HG03159 (cell line): ENCODE results near the gene BARHL2.

Experiments
- ATAC-seq: cut with Tn5 transposase; IDR thresholded peaks from one replicate; pipeline ENCODE4 v1.9.1; 2021; ENCODE audit warnings: mild to moderate bottlenecking, moderate library complexity; ENCODE audit not compliant: unreplicated experiment

Gene BARHL2

DNA sequence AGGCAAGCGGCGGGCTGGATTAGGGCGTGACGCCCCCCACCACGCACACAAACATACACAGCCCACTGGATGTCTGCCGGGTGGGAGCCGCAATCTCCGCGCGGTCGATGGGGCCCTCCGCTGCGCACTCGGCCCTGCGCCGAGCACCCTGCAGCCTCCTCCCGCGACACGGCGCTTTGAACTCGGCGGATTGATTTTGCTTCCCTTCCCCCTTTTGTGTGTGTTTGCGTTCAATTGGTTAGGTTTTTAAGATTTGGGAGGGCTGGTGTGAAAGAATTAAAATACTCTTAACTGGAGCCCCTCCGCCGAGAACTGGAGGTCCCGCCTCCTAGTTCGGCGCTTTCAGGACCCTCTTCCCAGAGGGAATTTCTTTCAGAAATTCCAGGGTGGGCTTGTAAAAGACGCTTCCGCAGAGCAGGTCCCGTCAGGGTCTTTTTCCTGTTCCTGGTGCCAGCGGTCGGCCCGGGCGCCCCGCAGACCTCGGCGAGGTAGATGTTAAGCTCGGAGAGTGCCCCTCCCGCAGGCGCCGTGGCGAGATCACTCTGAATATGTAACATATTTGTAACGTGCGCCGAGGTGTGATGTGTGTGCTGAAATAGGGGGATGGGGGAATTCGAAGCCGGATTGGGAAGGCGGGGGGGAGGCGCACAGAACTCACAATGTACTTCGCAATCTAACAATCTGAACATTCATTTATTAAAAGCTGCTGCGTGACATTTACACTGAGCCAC, 8.0 kb upstream of the BARHL2 start:
- no peak for ATAC-seq

DNA sequence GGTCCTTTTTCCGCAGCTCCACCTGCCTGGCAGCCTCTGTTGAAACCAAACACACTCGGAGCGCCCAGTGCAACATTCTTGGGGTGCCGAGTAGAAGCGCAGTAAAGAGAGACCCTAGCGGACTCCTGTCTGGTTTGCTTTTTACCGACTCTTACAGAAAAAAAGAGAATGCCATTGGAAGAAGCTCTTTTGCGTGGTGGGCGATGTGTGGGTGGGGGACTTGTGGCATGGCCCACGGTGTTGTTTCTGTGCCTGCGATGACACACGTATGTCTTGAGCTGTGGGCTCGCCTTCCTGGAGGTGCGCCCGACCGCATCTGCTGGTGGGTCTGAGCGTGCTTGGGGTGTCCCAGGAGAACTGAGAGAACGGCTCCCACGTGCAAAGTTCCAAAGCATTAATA, 7.3 kb upstream of the BARHL2 start:
- ATAC-seq, result no peak

DNA sequence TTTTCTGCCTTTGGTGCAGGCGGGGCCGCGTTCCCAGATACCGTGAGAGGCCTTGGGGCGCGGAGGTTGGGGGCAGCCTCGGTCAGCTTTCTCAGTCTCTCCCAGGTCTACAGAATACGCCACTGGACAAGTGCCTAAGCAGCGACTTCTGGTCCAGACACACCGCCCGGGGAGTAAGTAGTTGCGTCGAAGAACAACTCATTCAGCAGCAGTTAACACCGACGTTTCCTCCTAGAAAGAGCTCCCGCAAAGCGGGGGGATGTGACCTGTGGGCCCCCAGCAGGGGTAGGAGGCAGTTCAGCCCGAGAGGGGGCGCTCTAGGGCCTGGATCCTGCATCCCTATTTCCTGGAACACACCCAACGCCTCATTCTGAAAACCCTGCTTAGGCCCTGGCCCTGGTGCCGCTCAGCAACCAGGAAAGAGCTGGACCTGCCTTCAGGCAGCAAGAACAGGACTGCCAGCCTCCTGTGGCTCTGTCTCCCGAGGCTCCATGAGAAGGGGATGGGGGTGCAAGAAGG, 6.5 kb upstream of the BARHL2 start:
- ATAC-seq, result no peak

DNA sequence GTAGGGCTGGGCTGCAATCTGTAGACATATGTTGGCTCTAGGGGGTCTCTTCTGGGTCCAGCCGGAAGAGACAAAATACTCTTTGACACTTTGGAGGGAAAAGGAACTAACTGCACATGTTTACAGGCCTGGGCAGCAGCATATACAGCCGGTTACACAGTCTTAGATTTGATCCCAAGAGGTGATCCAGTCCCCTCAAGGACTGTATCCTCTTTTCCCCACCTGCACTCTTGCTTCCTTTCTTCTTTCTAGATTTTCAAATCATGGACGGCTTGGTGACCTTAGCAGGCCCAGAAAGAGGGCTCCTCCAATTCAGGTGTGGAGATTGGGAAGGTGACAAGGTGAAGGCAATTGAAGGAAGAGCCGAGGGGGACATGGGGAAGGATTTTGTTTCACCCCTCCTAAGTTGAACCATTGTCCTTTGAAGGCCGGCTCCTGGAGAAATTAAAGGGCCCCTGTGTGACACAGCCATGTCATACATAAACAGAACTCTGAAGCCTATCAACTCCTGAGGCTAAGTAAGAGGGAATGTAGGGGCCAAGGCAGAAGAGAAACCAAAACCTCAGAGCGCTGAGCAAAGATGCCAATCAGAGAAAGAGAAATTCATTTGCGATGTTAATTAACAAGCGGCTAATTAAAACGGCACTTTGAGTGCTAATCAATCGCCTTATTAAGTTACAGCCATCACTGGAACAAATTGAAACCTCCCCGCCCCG, 5.9 kb upstream of the BARHL2 start:
- ATAC-seq, result no peak

DNA sequence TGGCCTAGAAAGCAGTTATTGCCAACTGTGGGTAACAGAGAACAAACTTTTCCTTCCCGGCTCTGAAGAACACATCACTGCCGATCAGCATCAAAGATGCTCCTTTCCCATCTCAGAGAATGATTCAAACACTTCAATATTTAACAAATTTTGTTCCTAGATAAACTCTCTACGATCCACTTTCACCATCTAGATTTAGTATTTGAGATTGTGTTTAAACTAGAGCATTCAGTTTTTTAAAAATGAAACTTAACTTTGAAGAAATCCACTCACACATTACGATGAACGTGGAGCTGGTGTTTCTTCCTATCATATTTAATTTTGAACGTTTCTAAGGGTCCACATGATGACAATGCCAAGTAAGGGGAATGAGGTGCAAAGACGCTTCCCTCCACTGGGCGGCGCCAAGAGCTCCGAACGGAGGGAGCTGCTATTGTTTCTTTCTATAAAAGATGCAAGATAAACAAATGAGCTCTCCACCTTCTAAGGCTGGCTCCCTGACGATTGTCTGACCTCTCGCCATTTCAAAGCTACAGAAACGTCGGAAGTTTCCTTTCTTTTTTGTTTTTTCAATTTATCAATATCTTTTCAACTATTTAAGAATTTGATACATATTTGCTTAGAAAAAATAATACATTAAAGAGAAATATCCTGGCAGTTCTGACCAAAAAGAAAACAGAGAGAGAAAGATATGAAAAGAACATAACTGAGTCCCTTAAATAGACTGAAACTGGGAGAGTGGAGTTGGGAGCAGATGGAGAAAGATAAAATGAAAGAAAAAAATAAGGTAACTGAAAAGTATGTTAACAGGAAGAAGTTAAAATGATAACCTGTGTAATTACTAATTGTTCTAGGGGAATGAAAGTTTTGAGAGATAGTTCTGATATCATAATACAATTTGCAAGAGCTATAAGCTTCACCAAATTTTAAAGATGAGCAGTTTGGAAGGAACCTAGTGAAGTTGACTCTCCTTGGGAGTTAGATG, 4.4 kb upstream of the BARHL2 start:
- ATAC-seq, result no peak

DNA sequence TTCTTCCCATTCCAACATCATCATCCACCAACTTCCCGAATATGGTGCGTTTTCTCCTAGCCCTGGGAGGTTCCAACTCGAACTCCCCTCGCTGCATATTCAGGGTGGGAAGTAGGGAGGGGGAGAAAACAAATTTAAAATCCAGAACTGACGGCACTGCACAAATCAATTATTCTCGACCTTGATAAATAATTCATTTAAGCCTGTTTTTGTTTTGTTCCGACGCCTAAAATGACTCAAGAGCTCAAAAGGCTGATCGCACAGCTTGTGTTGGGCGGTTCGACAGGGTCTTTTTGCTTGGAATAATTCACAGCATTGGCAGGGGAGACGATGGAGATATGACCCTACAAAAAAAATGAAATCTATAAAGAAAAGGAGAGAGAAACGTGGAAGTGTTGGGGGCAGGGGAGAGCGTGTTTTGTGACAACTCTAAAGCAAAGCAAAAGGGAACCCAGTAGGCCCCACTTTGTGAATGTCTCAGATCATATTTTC, 3.1 kb upstream of the BARHL2 start:
- ATAC-seq, result no peak

DNA sequence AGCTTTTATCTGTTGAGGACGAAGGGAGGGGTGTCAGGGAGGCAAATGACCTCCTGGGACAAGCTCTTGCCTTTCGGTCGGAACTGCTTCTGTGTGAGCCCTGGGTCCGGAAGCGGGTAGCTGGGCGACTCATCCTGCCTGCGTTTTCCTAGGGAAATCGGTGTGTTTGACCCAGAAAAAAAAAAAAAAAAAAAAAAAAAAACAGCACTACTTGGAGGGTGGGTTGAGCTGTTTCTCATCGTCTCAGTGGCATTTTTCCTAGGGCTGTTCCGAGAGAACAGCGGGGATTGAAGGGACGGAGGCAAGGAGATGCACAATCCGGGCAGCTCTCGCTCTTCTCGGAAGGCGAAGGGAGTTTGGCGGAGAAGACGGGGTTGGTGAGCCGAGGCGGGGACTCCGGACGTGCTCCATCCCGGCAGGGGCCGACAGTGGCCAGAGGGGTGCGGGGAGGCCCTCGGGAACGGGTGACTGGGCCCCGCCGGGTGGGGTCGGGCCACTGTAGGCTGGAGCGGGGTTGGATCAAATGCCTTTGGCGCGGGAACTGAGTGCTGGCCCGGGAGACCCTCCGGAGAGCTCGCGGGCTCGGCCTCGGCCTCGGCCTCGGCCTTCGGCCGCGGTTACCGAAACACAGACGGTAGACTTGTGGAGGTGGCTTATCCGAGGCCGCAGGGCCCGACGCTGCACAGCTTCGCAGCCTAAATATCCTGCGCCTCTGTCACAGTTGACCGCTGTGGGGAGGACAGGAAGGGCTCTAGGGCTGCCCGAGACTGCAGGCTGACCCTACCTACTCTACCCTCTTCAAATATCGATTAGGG, 2.4 kb upstream of the BARHL2 start:
- ATAC-seq, result no peak

DNA sequence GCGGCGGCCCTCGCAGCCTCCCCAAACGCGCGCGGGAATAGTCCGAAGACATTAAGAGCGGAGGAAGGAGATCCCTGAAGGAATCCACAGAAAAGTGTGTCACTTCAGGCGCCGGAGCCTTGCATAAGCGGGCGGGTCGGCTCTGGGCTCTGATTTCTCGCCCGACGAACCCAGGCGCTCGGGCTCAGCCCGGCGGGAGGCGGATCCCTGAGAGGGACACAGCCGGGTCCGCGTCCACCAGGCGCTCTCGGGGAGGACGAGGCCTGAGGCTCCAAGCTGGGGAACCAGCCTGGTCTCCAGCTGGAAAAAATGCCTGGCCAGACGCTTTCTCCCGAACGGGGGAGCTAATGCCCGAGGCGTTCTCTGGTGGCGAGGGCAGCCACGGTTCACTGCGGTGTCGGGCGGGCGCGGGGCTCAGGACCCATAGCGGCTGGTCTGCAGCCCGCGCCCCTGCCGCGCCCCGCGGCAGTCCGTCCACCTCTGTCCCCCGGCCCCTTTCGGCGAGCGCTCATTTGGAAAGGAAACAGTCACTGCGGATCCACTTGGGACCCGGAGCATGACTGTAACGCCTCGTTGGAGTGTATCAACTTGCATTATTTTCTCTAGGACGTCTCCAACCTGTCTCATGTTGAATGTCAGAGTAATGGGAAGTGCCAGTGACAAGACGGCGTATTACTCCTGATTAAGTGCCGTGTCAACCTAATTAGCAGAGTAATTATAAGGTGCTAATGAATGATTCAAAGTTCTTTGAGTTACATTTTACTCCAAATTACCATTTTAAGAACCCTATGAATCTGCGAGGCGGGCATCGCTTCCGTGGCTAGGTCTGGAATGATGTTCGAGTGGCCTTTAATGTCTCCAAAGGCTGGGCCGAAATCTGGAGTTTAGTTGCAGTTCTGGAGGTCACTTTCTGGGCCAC, 1.6 kb upstream of the BARHL2 start:
- ATAC-seq, result no peak

DNA sequence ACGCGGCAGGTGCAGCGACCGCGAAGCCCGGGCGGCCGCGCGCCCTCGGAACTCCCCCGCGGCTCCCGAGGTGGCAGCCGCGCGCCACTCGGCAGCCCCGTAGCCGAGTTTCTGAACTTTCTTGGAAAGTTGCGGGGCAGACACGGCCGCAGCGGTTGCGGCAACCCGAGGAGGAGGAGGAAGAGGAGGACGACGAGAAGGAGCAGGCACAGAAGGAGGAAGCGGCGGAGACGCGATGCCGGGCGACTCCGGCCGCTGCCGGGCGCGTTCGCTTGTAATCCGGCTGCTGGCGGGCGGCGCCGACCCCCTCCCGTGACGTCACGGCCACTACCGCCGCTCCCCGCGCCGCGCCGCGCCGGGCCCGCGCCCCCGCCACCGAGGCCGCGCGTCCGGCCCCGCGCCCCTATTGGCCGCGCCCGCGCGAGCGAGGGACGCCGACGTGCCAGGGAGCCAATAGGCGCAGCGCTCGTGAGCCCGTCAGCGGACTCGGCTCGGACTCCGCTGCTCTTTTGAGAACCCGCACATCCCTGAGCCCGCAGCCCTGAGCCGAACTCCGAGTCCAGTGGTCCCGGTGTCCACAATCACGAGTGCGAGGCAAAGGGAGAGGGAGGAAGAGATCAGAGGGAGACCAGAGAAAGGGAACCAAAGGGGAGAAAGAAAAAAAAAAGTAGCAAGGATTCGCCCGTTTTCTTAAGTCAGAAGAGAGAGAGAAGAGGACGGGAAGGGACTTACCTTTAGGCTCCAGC, 736 bp upstream of the BARHL2 start:
- ATAC-seq, result no peak

DNA sequence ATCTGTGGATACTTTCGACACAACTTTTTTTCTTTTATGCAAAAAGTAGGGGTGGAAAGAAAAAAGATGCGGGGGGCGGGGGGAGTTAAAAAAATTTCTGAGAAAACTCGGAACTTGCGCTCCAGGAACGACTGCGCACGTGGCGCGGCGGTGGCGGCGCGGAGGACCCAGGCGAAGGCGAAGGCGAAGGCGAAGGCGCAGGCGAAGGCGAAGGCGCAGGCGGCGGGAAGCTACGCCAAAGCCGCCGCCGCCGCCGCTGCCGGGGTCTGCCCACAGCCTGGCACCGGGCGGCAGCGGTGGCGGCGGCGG, 208 bp upstream of the BARHL2 start:
- no peak for ATAC-seq

DNA sequence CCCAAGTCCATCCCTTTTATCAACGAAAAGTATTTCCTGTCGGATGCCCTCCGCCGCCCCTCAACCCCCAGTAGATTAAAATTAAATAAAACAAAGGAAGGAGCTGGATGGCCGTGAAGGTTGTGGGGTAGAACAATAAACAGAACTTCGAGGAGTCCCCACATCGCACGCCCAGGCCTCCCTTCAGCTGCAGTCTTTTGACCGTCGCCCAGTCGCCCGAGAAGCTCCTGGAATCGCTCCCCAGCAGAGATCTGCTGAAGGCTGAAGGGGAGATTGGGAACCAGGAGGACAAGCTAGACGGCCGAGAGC, 905 bp downstream of the BARHL2 start:
- no peak for ATAC-seq

DNA sequence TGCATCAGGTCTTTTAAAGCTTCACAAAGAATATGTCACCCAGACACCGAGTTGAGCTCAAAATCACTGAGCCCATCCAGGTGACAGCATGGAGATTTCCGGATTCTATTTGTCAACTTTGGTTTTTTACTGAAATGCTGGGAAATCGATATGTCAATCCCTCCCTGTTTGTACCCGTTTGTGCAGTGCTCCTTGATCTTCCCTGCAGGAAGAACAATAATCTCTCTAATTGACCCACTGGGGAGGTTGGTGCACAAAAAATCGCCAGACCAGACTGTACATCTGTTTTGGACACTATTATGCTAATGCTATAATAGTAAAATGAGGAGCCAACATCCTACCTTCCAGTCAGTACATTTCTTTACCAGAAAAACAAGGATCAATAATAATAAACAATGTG, 1.8 kb downstream of the BARHL2 start:
- ATAC-seq, result no peak

DNA sequence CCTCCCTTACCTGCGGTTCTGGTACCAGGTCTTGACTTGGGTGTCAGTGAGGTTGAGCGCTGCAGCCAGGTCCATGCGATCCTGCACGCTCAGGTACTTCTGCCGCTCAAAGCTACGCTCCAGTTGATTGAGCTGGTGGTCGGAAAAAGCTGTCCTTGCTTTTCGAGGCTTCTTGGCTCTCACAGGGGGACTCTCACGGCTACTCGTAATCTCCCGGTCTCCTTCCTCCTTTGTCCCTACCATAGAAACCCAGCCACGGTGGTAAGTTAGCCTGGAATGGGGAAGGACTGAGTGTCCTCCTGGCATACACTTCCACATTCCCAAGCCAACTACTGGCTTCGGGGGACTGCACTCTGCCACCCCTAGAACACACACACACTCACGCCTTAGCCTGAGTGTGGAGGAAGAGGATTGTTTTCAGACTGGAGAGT, 2.6 kb downstream of the BARHL2 start:
- no peak for ATAC-seq

DNA sequence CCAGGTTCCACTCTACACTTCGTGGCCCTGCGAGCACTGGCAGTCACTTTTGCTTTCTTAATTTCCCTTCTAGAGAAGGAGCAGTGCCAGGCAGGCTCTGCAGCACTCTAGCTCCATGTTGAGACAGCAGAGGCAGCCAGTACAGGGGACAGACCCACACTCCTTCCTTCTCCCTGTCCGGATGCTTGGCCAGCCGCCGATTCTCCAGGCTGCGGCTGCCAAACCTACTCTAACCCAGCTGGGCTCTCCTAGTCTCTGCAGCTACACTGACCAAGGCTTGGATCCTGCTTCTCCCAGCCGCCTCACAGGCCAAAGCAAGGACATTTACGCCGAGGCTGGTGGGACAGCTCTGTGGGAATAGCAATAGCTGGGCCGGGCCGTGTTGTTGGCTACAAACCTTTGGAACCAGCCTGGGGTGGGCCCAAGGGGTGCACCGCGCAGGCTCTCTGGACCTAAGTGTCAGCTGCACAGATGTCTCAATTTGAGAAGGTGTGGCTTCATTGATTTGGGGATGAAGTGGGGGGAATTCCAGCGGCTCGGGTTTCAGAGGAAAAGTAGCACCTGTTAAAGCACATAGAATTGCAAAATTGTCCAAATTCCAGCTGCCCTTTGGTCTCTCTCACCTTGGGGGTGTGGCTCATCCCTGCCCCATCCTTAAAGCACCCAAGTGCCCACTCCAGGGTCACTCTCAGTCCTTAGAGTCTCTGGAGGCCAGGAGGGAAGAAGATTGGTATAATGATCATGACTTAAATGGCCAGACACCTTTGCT, 3.2 kb downstream of the BARHL2 start:
- no peak for ATAC-seq

DNA sequence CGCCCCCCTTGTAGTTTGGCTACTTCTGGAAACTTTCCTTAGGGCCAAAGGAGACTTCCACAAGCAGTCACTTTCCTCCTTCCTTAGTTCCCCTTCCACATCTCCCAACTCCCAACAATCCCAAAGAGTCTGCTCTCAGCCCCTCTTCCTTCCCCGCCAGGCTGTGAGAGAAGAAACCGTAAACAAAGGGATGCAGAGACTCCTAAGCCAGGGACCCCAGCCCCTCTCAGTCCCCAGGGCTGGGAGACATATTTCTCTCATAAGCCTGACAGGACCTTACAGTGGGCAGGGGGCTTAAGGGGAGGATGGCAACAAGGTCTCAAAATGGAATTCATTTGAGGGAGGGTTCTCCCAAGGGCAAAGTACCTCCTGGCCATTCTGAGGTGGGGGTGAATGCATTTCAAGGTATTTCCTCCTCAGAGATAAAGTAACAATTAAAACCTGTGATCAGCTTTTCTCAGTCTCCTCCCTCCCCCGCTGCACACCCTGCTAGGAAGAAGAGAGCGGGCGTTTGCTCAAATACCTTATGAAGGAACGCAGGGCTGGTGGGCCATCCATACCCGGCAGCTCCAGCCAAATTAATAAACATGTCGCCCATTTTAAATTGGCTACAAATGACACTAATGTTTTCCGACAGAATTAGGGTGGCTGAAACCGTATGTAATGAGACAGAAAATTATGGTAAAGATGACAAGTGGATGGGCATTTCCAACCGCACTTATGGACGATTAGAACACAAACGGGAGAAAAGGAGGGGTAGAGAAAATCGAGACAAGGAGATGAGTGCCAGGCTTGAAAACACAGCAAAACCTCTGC, 4.0 kb downstream of the BARHL2 start:
- ATAC-seq, result no peak

DNA sequence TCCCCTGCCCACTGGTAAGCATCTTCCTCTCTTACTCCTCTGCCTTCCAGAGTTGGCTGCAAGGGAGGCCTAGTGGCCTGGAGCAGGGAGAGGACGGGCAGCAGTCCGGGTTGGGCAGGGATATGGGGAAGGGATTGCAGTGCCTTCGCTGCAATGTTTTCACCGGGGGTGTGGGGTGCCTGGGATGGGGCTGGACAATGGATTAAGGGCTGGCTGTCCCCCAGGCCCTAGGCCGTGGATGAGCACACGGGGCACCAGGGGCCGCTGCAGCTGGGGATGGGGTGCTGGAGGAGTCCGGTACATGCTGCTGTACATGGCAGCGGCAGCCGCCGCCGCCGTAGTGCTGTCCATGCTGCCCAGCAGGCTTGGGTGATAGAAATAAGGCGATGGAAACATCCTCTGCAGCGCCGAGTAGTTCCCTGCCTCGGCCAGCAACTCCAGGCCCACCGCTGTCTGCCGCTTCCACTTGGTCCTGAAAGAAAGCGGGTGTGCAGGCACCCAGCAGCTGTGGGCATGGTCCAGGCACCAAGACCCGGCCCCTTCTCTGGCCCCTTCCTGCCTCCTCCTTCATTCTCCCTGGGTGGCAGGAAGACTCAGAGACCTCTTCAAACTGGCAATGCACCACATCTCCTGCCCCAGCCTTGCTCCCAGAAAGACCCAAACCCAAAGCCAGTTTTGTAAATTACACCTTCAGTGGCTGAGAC, 4.8 kb downstream of the BARHL2 start:
- no peak for ATAC-seq

DNA sequence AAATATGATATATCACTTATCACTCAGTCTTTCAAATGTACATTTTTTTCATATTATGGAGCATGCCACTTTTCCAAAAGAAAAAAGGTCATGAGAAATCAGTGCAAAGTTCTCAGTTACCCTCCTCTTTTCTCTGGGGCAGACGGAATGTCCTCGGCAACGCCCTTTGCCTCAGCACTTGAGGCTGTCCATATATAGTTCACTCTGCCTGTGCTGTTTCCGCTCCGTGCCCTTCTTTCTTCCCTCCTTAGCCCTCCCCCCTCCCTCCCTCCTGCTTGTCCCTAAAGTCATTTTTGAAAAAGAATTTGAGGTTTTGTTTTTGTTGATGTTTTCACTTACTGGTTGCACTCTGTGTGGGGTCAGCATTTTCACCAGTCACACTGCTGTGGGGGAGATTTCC, 5.4 kb downstream of the BARHL2 start:
- no peak for ATAC-seq
